Stimulated activated naive B cell treated with anti-CD40 and anti-IgM and Interleukin-4, amounts not matched to agents 10 μg/mL and 1 μg/mL and 100 μg/mL, for 72 hours (primary cell): Measurements from ENCODE around the gene FARP1.

Experiments used
- ATAC-seq, 2 donors: fragments of 150-1000 bp; cut with Tn5 transposase; replicated peaks; 2 replicates each; pipeline ENCODE4 v1.10.0; 2021; ENCODE audit warnings: moderate library complexity in 1 of 2
- DNase-seq: peaks from one replicate; pipeline ENCODE4 v3.0.0; 2021
- H3K27ac Mint-ChIP-seq: one replicate; pipeline ENCODE4 v1.8.0; 2022; ENCODE audit warnings: mild to moderate bottlenecking, mixed read lengths
- H3K27me3 Mint-ChIP-seq, 2 donors: one replicate each; pipeline ENCODE4 v1.8.0; 2022; ENCODE audit warnings: mixed read lengths in 2 of 2
- H3K36me3 Mint-ChIP-seq, 2 donors: one replicate each; pipeline ENCODE4 v1.8.0; 2022; ENCODE audit warnings: mixed read lengths in 2 of 2, mild to moderate bottlenecking in 1 of 2
- H3K4me1 Mint-ChIP-seq, 2 donors: one replicate each; pipeline ENCODE4 v1.8.0; 2022; ENCODE audit warnings: mixed read lengths in 2 of 2, mild to moderate bottlenecking in 1 of 2
- H3K4me3 Mint-ChIP-seq, 2 donors: one replicate each; pipeline ENCODE4 v1.8.0; 2022; ENCODE audit warnings: mild to moderate bottlenecking in 2 of 2, mixed read lengths in 2 of 2, moderate library complexity in 1 of 2
- H3K9me3 Mint-ChIP-seq, 2 donors: one replicate each; pipeline ENCODE4 v1.8.0; 2022; ENCODE audit warnings: mixed read lengths in 2 of 2, mild to moderate bottlenecking in 1 of 2

The FARP1 gene

GRCh38 chr13:98467263-98467985, 324.5 kb downstream of the FARP1 start:
- no peak for ATAC-seq
- H3K9me3 Mint-ChIP-seq = no peaks in the 10 kb centered on the region
- H3K4me3 Mint-ChIP-seq = no peak overlapping the region
- H3K27ac Mint-ChIP-seq = peak overlapping the region; percentile 2
- DNase-seq = no peak
- no peaks in the 10 kb centered on the region for H3K27me3 Mint-ChIP-seq
- H3K36me3 Mint-ChIP-seq = peaks cover 54 to 67% of the 10 kb centered on the region in 2 donors
- H3K4me1 Mint-ChIP-seq = peaks cover 18 to 23% of the 10 kb centered on the region in 2 donors

- no peak overlapping the region for H3K27ac Mint-ChIP-seq
- H3K4me1 Mint-ChIP-seq = peaks cover 13 to 15% of the 10 kb centered on the region in 2 donors
- no peaks in the 10 kb centered on the region for H3K27me3 Mint-ChIP-seq
- no peaks in the 10 kb centered on the region for H3K9me3 Mint-ChIP-seq
- ATAC-seq (no peak), DNase-seq (no peak)
- peaks cover 50 to 67% of the 10 kb centered on the region in 2 donors for H3K36me3 Mint-ChIP-seq
- no peak overlapping the region for H3K4me3 Mint-ChIP-seq
Measured at GRCh38 chr13:98468361-98468760, 325.5 kb downstream of the FARP1 start.

GRCh38 chr13:98468929-98469328, 326.0 kb downstream of the FARP1 start:
- DNase-seq (no peak), ATAC-seq (no peak)
- H3K9me3 Mint-ChIP-seq = no peaks in the 10 kb centered on the region
- peak overlapping the region; percentile 25 for H3K27ac Mint-ChIP-seq
- H3K36me3 Mint-ChIP-seq = peaks cover 49 to 67% of the 10 kb centered on the region in 2 donors
- no peak overlapping the region for H3K4me3 Mint-ChIP-seq
- H3K27me3 Mint-ChIP-seq = no peaks in the 10 kb centered on the region
- peaks cover 13 to 15% of the 10 kb centered on the region in 2 donors for H3K4me1 Mint-ChIP-seq

- ATAC-seq = no peak
- peak overlapping the region; percentile 37 for H3K27ac Mint-ChIP-seq
- H3K36me3 Mint-ChIP-seq = peaks cover 49 to 69% of the 10 kb centered on the region in 2 donors
- H3K4me3 Mint-ChIP-seq = no peak overlapping the region
- no peaks in the 10 kb centered on the region for H3K9me3 Mint-ChIP-seq
- peaks cover 14 to 16% of the 10 kb centered on the region in 2 donors for H3K4me1 Mint-ChIP-seq
- no peaks in the 10 kb centered on the region for H3K27me3 Mint-ChIP-seq
- no peak for DNase-seq
Measured at GRCh38 chr13:98470920-98471319, 328.0 kb downstream of the FARP1 start.

- no peaks in the 10 kb centered on the region for H3K27me3 Mint-ChIP-seq
- DNase-seq (no peak), ATAC-seq (no peak)
- no peaks in the 10 kb centered on the region for H3K9me3 Mint-ChIP-seq
- no peak overlapping the region for H3K4me3 Mint-ChIP-seq
- H3K36me3 Mint-ChIP-seq = peaks cover 48 to 70% of the 10 kb centered on the region in 2 donors
- H3K27ac Mint-ChIP-seq = peak overlapping the region; percentile 74
- peaks cover 23 to 26% of the 10 kb centered on the region in 2 donors for H3K4me1 Mint-ChIP-seq
Measured at GRCh38 chr13:98471934-98472333, 329.0 kb downstream of the FARP1 start.

- Mint-ChIP-seq H3K4me3 (no peak overlapping the region), H3K36me3 (peaks cover 45 to 69% of the 10 kb centered on the region in 2 donors)
Measured at GRCh38 chr13:98473135-98473787, 330.4 kb downstream of the FARP1 start.

GRCh38 chr13:98473788-98474144, 330.9 kb downstream of the FARP1 start:
- Mint-ChIP-seq H3K27ac (peak overlapping the region; percentile 37), H3K36me3 (peaks cover 47 to 69% of the 10 kb centered on the region in 2 donors), H3K27me3 (no peaks in the 10 kb centered on the region), H3K4me3 (no peak overlapping the region), H3K9me3 (peaks cover 0 to 2% of the 10 kb centered on the region in 2 donors), H3K4me1 (peaks cover 34 to 35% of the 10 kb centered on the region in 2 donors)
- no peak for ATAC-seq
- no peak for DNase-seq

More at GRCh38 chr13:98473135-98473787, 330.4 kb downstream of the FARP1 start:
- Mint-ChIP-seq H3K4me1 (peaks cover 30% of the 10 kb centered on the region in 2 donors), H3K9me3 (no peaks in the 10 kb centered on the region), H3K27ac (peak overlapping the region; percentile 37), H3K27me3 (no peaks in the 10 kb centered on the region)
- DNase-seq = no peak
- no peak for ATAC-seq

- Mint-ChIP-seq H3K36me3 (peaks cover 49 to 67% of the 10 kb centered on the region in 2 donors), H3K4me1 (peaks cover 37 to 40% of the 10 kb centered on the region in 2 donors), H3K4me3 (no peak overlapping the region), H3K9me3 (peaks cover 0 to 3% of the 10 kb centered on the region in 2 donors), H3K27ac (peak overlapping the region; percentile 65), H3K27me3 (no peaks in the 10 kb centered on the region)
- DNase-seq (no peak), ATAC-seq (no peak)
Measured at GRCh38 chr13:98474292-98474691, 331.4 kb downstream of the FARP1 start.

GRCh38 chr13:98474761-98475160, 331.9 kb downstream of the FARP1 start:
- H3K27ac Mint-ChIP-seq = no peak overlapping the region
- H3K36me3 Mint-ChIP-seq = peaks cover 53 to 71% of the 10 kb centered on the region in 2 donors
- H3K4me1 Mint-ChIP-seq = peaks cover 41 to 45% of the 10 kb centered on the region in 2 donors
- H3K27me3 Mint-ChIP-seq = no peaks in the 10 kb centered on the region
- DNase-seq (no peak), ATAC-seq (no peak)
- no peak overlapping the region for H3K4me3 Mint-ChIP-seq
- H3K9me3 Mint-ChIP-seq = peaks cover 0 to 3% of the 10 kb centered on the region in 2 donors

GRCh38 chr13:98475522-98475921, 332.6 kb downstream of the FARP1 start:
- Mint-ChIP-seq H3K27ac (no peak overlapping the region), H3K4me3 (no peak overlapping the region)

GRCh38 chr13:98476106-98476505, 333.2 kb downstream of the FARP1 start:
- Mint-ChIP-seq H3K4me3 (peak overlapping the region; percentile 71 to 77), H3K27ac (peak overlapping the region; percentile 95), H3K9me3 (peaks cover 0 to 3% of the 10 kb centered on the region in 2 donors), H3K36me3 (peaks cover 53 to 72% of the 10 kb centered on the region in 2 donors), H3K27me3 (no peaks in the 10 kb centered on the region), H3K4me1 (peaks cover 48 to 53% of the 10 kb centered on the region in 2 donors)
- DNase-seq (no peak), ATAC-seq (peak; percentile 49 to 51)

More at GRCh38 chr13:98475522-98475921, 332.6 kb downstream of the FARP1 start:
- peaks cover 43 to 48% of the 10 kb centered on the region in 2 donors for H3K4me1 Mint-ChIP-seq
- H3K27me3 Mint-ChIP-seq = no peaks in the 10 kb centered on the region
- H3K36me3 Mint-ChIP-seq = peaks cover 53 to 71% of the 10 kb centered on the region in 2 donors
- no peak for ATAC-seq
- peaks cover 0 to 3% of the 10 kb centered on the region in 2 donors for H3K9me3 Mint-ChIP-seq
- no peak for DNase-seq

- no peaks in the 10 kb centered on the region for H3K27me3 Mint-ChIP-seq
- H3K4me3 Mint-ChIP-seq = peak overlapping the region; percentile 71 to 77
- peak overlapping the region; percentile 95 for H3K27ac Mint-ChIP-seq
- ATAC-seq = peak; percentile 97 to 98
- peaks cover 49 to 57% of the 10 kb centered on the region in 2 donors for H3K4me1 Mint-ChIP-seq
- DNase-seq = peak; percentile 84
- peaks cover 0 to 3% of the 10 kb centered on the region in 2 donors for H3K9me3 Mint-ChIP-seq
- H3K36me3 Mint-ChIP-seq = peaks cover 52 to 70% of the 10 kb centered on the region in 2 donors
Measured at GRCh38 chr13:98476538-98476966, 333.7 kb downstream of the FARP1 start.

- Mint-ChIP-seq H3K4me3 (peak overlapping the region; percentile 54 to 63), H3K9me3 (peaks cover 0 to 3% of the 10 kb centered on the region in 2 donors), H3K36me3 (peaks cover 43 to 62% of the 10 kb centered on the region in 2 donors), H3K4me1 (peaks cover 56 to 72% of the 10 kb centered on the region in 2 donors), H3K27me3 (no peaks in the 10 kb centered on the region), H3K27ac (peak overlapping the region; percentile 92)
- DNase-seq (peak; percentile 41), ATAC-seq (peak; percentile 49 to 50)
Measured at GRCh38 chr13:98478189-98479129, 335.6 kb downstream of the FARP1 start.
